Body of pancreas (tissue), 4 donors: ENCODE data around the gene SRRM5. TPM values are rescaled to one million over a fixed set of nuclear protein-coding genes. Genes with fewer than 3 reads are reported as not detected.

Source experiments
- ATAC-seq: fragments of 150-250 bp; one replicate; pipeline ENCODE4 v1.9.1; 2016
- DNase-seq, 4 donors: peaks; one replicate each; pipeline ENCODE4 v3.0.0-alpha.2; 2019
- H3K27ac ChIP-seq, 4 donors: fragments of 200-600 bp; sonication (generic); 1 replicate in 3 of 4; 2 replicates in 1 of 4; pipeline versions ENCODE4 v1.5.1 to v1.6.1; 2016 to 2019; ENCODE audit warnings: mild to moderate bottlenecking in 1 of 4, mixed read lengths in 1 of 4, moderate library complexity in 1 of 4
- H3K27me3 ChIP-seq, 2 donors: fragments of 200-600 bp; sonication (generic); one replicate each; pipeline ENCODE4 v1.6.0; 2016; ENCODE audit warnings: mild to moderate bottlenecking in 1 of 2
- H3K36me3 ChIP-seq, 2 donors: fragments of 200-600 bp; sonication (generic); replicated peaks in 1 of 2; 2 replicates each; pipeline ENCODE4 v1.5.1; 2016; ENCODE audit warnings: low read depth in 2 of 2; ENCODE audit not compliant: insufficient read depth in 1 of 2
- H3K4me1 ChIP-seq: fragments of 200-600 bp; sonication (generic); one replicate; pipeline ENCODE4 v1.6.0; 2016
- H3K4me3 ChIP-seq, 2 donors: fragments of 200-600 bp; sonication (generic); 1 replicate in 1 of 2; 2 replicates in 1 of 2; pipeline ENCODE4 v1.5.1; 2016 to 2019
- H3K9me3 ChIP-seq, 3 donors: fragments of 200-600 bp; sonication (generic); 1 replicate in 2 of 3; 2 replicates in 1 of 3; pipeline ENCODE4 v1.5.1; 2016
- CTCF ChIP-seq, 7 experiments: fragments of 450-650 bp in 4 of 7; fragments of 200-600 bp in 3 of 7; sonication (generic) in 3 of 7; IDR thresholded peaks; one replicate each; pipeline ENCODE4 v1.5.1; 2016 to 2019; ENCODE audit warnings: antibody characterized with exemption in 7 of 7
- POLR2A ChIP-seq, 3 donors: fragments of 450-650 bp; IDR thresholded peaks; one replicate each; pipeline ENCODE4 v1.6.1; 2016; ENCODE audit warnings: antibody characterized with exemption in 3 of 3, mild to moderate bottlenecking in 2 of 3
- whole genome bisulfite sequencing, 2 donors: methylation state at CpG; one replicate each; pipeline ENCODE4 v1.1.5; 2017; 5-methylcytosine and 5-hydroxymethylcytosine counted together
- intact Hi-C: fragments of 100-400 bp; cut with DNase I; formaldehyde crosslinking; loops from one replicate; pipeline ENCODE4 v1.15.1; 2023
- total RNA-seq, 2 donors: library from RNA; depleted of rRNA; stranded (reverse); fragments of >200 nt; gene quantifications; one replicate each; pipeline ENCODE4 v1.1.0, GENCODE V29; 2016

SRRM5 gene
- total RNA-seq, 2 donors from 2014 or later, result 0.33 to 2.1 TPM

- H3K9me3 ChIP-seq, result no peaks in the 10 kb centered on the region
- intact Hi-C loops, result no loop called here
- no peak overlapping the region for H3K27ac ChIP-seq
- no peak overlapping the region for H3K4me3 ChIP-seq
- WGBS, 2 donors, result 91 to 96% methylated on average over 5 to 12 of the region's 12 CpGs
- H3K4me1 ChIP-seq, result peaks cover 11% of the 10 kb centered on the region
- DNase-seq (no peak), ATAC-seq (no peak)
- H3K36me3 ChIP-seq, result peaks cover 0 to 5% of the 10 kb centered on the region in 2 donors
- no peaks in the 10 kb centered on the region for H3K27me3 ChIP-seq
- no peak for TF ChIP-seq CTCF (IDR thresholded peaks at IDR 0.05)
- TF ChIP-seq POLR2A (IDR thresholded peaks at IDR 0.05), result no peak
Observed at GRCh38 chr19:43612374-43612773, 486 bp downstream of the SRRM5 start.

GRCh38 chr19:43616306-43616705 is 4.4 kb downstream of the SRRM5 start:
- no peak for DNase-seq
- Histone ChIP-seq H3K36me3 (peaks cover 0 to 5% of the 10 kb centered on the region in 2 donors), H3K9me3 (no peaks in the 10 kb centered on the region), H3K4me1 (peaks cover 28% of the 10 kb centered on the region), H3K4me3 (no peak overlapping the region), H3K27ac (no peak overlapping the region), H3K27me3 (no peaks in the 10 kb centered on the region)
- intact Hi-C loops, result no loop called here
- WGBS, 2 donors, result 21 to 64% methylated on average over 1 of the region's 1 CpG
- TF ChIP-seq CTCF (IDR thresholded peaks at IDR 0.05), result no peak
- no peak for TF ChIP-seq POLR2A (IDR thresholded peaks at IDR 0.05)
- ATAC-seq, result no peak

GRCh38 chr19:43616954-43617353 is 5.1 kb downstream of the SRRM5 start:
- intact Hi-C loops, result no loop called here
- H3K27ac ChIP-seq, result no peak overlapping the region
- H3K4me1 ChIP-seq, result peaks cover 28% of the 10 kb centered on the region
- ATAC-seq (no peak), DNase-seq (no peak)
- no peak for TF ChIP-seq CTCF (IDR thresholded peaks at IDR 0.05)
- no peak for TF ChIP-seq POLR2A (IDR thresholded peaks at IDR 0.05)
- 86 to 99% methylated on average over 6 of the region's 6 CpGs for WGBS, 2 donors
- H3K36me3 ChIP-seq, result peaks cover 0 to 5% of the 10 kb centered on the region in 2 donors
- H3K4me3 ChIP-seq, result no peak overlapping the region
- H3K27me3 ChIP-seq, result no peaks in the 10 kb centered on the region
- no peaks in the 10 kb centered on the region for H3K9me3 ChIP-seq

GRCh38 chr19:43618921-43619261 is 7.0 kb downstream of the SRRM5 start:
- H3K4me3 ChIP-seq, result peak overlapping the region; percentile 48 to 74
- peaks cover 28% of the 10 kb centered on the region for H3K4me1 ChIP-seq
- DNase-seq (no peak), ATAC-seq (peak; percentile 13)
- TF ChIP-seq CTCF (IDR thresholded peaks at IDR 0.05), result no peak
- TF ChIP-seq POLR2A (IDR thresholded peaks at IDR 0.05), result no peak
- no peaks in the 10 kb centered on the region for H3K36me3 ChIP-seq
- peak overlapping the region; percentile 89 to 97 (median 92) for H3K27ac ChIP-seq
- WGBS, 2 donors, result 0% methylated on average over 8 to 14 of the region's 14 CpGs
- H3K9me3 ChIP-seq, result no peaks in the 10 kb centered on the region
- H3K27me3 ChIP-seq, result no peaks in the 10 kb centered on the region
- intact Hi-C loops, result no loop called here

GRCh38 chr19:43619262-43620060 is 7.6 kb downstream of the SRRM5 start, which contains the start of gene ZNF428:
Gene ZNF428, minus strand, starts transcription at chr19:43619629. Its CDS starts 5,325 bp downstream, at chr19:43614304.
- H3K36me3 ChIP-seq, result no peaks in the 10 kb centered on the region
- no peaks in the 10 kb centered on the region for H3K9me3 ChIP-seq
- H3K4me1 ChIP-seq, result peaks cover 28% of the 10 kb centered on the region
- 0 to 1% methylated on average over 14 to 80 of the region's 81 CpGs for WGBS, 2 donors
- ATAC-seq, result peak; percentile 86
- TF ChIP-seq CTCF (IDR thresholded peaks at IDR 0.05) (peak in 1 of 7 experiments; percentile 4), POLR2A (IDR thresholded peaks at IDR 0.05) (peak; percentile 73 to 79 (median 78))
- H3K4me3 ChIP-seq, result peak within 1 kb of the TSS; percentile 48 to 74
- no peaks in the 10 kb centered on the region for H3K27me3 ChIP-seq
- intact Hi-C loops, result no loop called here
- H3K27ac ChIP-seq, result peak within 1 kb of the TSS; percentile 89 to 97 (median 92)
- DNase-seq, result peak; percentile 80 to 89 (median 88)
